Measurements from ENCODE around the gene GALK2.
"Not testable (repeated sequence)": the region's sequence is repeated elsewhere in the genome, so short reads cannot be mapped to it uniquely, and the experiment has no call there.

Gene GALK2

GRCh38 chr15:49287481-49287880 lies 117.4 kb downstream of the GALK2 start:
- DNase-seq, result no peak

GRCh38 chr15:49288391-49288790 lies 118.3 kb downstream of the GALK2 start:
- DNase-seq, result no peak

- no peak for DNase-seq
Measured at GRCh38 chr15:49290191-49290590, 120.1 kb downstream of the GALK2 start.

GRCh38 chr15:49293941-49294340 lies 123.9 kb downstream of the GALK2 start:
- DNase-seq, result no peak

- no peak for DNase-seq
Measured at GRCh38 chr15:49296258-49296657, 126.2 kb downstream of the GALK2 start.

- no peak for DNase-seq
Measured at GRCh38 chr15:49297584-49297983, 127.5 kb downstream of the GALK2 start.

- DNase-seq, result no peak
Measured at GRCh38 chr15:49300856-49301255, 130.8 kb downstream of the GALK2 start.

- DNase-seq, result no peak
Measured at GRCh38 chr15:49301562-49301961, 131.5 kb downstream of the GALK2 start.

GRCh38 chr15:49303003-49303402 lies 133.0 kb downstream of the GALK2 start:
- no peak for DNase-seq

GRCh38 chr15:49306551-49306950 lies 136.5 kb downstream of the GALK2 start:
- DNase-seq, result no peak

GRCh38 chr15:49308686-49309085 lies 138.6 kb downstream of the GALK2 start:
- no peak for DNase-seq

- no peak for DNase-seq
Measured at GRCh38 chr15:49309889-49310288, 139.8 kb downstream of the GALK2 start.

- no peak for DNase-seq
Measured at GRCh38 chr15:49313650-49314049, 143.6 kb downstream of the GALK2 start.

GRCh38 chr15:49314716-49315115 lies 144.7 kb downstream of the GALK2 start:
- no peak for DNase-seq

- DNase-seq, result no peak
Measured at GRCh38 chr15:49315391-49315823, 145.4 kb downstream of the GALK2 start.

- no peak for DNase-seq
Measured at GRCh38 chr15:49320351-49320750, 150.3 kb downstream of the GALK2 start.

- DNase-seq, result no peak
Measured at GRCh38 chr15:49323207-49323606, 153.2 kb downstream of the GALK2 start.

GRCh38 chr15:49327927-49328326 lies 157.9 kb downstream of the GALK2 start:
- no peak for DNase-seq

- DNase-seq, result no peak
Measured at GRCh38 chr15:49328941-49329340, 158.9 kb downstream of the GALK2 start.

- no peak for DNase-seq
Measured at GRCh38 chr15:49330166-49330565, 160.1 kb downstream of the GALK2 start.

GRCh38 chr15:49331442-49331841 lies 161.4 kb downstream of the GALK2 start:
- DNase-seq, result no peak

- no peak for DNase-seq
Measured at GRCh38 chr15:49331951-49332350, 161.9 kb downstream of the GALK2 start.

GRCh38 chr15:49339656-49340055 lies 169.6 kb downstream of the GALK2 start:
- no peak for DNase-seq

- DNase-seq, result no peak
Measured at GRCh38 chr15:49343546-49343945, 173.5 kb downstream of the GALK2 start.

GRCh38 chr15:49354439-49354838 lies 184.4 kb downstream of the GALK2 start:
- not testable (repeated sequence) for DNase-seq

GRCh38 chr15:49361370-49361769 lies 191.3 kb downstream of the GALK2 start:
- no peak for DNase-seq
